GM21825 (cell line): ENCODE results near the gene CEP76.
"Not testable (repeated sequence)": the region's sequence is repeated elsewhere in the genome, so short reads cannot be mapped to it uniquely, and the experiment has no call there.

Experiments
- ATAC-seq: cut with Tn5 transposase; IDR thresholded peaks from one replicate; pipeline ENCODE4 v1.9.1; 2021; ENCODE audit warnings: mild to moderate bottlenecking, moderate library complexity; ENCODE audit not compliant: unreplicated experiment

Gene CEP76

GRCh38 chr18:12645254-12645653, 57.3 kb downstream of the CEP76 start:
- ATAC-seq: no peak

DNA sequence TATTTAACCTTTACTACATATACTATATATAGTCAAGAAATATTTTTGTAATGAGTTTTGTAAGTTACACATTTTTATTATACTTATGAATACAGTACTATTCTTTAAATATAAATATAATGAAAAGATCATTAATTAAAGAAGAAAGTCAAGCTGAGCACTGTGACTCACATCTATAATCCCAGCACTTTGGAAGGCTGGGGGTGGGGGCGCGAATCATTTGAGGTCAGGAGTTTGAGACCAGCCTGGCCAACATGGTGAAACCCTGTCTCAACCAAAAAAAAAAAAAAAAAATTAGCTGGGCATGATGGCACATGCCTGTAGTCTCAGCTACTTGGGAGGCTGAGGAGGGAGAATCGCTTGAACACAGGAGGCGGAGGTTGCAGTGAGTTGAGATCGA, 58.8 kb downstream of the CEP76 start:
- not testable (repeated sequence) for ATAC-seq

DNA sequence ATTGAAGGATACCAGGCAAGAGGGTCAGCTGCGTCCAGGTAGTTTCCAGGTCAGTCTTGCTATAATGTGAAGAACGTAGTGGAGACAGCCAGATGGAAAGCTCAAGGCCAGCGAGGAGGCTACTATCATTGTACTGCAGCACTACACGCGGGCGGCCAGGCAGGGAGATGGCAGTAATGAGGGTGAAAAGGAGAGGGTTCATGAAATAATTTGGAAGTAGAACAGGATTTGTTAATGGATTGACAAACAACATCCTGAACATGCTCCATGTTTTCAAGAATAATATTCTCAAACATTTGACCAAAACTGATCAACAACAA, 61.7 kb downstream of the CEP76 start:
- ATAC-seq: no peak

GRCh38 chr18:12639990-12640880, 62.3 kb downstream of the CEP76 start:
- ATAC-seq: no peak

DNA sequence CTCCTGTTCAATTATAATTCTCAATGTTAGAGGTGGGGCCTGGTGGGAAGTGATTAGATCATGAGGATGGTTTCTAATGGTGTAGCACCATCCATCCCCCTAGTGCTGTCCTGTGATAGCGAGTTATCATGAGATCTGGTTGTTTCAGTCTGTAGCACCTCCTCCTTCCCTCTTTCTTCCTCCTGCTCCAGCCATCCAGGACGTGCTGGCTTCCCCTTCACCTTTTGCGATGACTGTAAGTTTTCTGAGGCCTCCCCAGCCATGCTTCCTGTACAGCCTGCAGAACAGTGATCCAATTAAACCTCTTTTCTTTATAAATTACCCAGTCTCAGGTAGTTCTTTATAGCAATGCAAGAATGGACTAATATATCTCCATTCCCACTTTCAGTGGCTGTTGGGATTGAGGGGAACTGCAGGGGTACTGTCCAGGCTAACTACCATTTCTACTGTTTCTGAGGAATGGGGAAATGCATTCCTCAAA, 63.8 kb downstream of the CEP76 start:
- ATAC-seq: no peak

GRCh38 chr18:12637901-12638643, 64.5 kb downstream of the CEP76 start:
- no peak for ATAC-seq

DNA sequence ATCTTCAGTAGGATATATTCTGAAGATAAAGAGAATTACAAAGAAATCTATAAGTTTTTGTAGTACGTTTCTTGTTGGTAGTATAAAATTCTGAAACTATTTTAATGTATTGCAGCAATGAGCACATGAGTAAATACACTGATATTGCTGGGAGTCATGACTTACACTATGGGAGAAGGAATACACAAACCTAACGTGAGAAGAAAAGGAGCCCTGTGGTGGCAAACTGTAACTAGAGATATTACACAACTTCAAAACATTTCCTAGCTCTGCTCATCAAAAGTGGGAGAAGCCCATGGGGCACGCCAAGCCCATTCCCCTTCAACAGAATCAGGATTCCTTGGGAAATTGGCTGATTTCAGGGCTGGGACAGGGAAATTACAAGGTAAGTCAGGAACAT, 65.1 kb downstream of the CEP76 start:
- no peak for ATAC-seq

- no peak for ATAC-seq
Measured at GRCh38 chr18:12631831-12632477, 70.6 kb downstream of the CEP76 start.

- ATAC-seq: no peak
Measured at GRCh38 chr18:12630136-12630535, 72.4 kb downstream of the CEP76 start.

DNA sequence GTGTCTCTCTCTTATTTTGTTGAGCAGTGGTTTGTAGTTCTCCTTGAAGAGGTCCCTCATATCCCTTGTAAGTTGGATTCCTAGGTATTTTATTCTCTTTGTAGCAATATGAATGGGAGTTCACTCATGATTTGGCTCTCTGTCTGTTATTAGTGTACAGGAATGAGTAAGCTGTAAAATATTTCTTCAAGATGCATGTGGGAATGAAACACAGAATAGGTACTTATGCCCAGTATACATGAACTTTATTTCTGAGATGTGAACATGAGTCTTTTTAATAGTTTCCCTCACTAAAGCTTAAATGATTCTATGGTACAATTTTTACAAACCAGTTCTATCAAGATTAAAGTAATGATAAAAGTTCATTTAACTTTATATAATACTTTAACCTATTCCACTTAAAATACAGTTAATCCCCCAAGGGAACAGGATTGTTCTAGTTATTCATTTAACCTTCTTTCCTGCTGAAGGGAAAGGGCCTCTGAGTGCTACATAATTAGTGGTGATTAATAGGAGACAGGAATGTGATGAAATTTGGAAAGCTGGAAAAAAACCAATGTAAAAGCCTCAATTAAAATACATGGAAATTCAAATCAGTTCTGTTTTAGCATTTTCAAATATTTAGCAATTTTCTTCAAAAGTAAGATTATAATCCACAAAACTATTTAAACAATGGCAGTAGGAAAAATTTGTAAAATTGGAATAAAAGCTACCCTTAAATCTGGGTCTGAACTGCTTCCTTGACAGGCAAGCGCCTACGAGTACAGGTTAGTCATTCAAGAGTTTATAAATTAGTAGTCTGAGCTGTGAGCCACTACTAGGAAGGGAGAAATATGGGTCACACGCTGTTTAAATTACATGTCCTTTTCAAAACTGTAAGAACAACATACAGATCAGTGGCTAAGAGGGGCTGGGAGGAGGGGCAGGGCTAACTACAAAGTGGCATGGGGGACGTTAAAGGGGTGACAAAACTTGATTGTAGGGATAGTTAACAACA, 73.5 kb downstream of the CEP76 start:
- no peak for ATAC-seq

DNA sequence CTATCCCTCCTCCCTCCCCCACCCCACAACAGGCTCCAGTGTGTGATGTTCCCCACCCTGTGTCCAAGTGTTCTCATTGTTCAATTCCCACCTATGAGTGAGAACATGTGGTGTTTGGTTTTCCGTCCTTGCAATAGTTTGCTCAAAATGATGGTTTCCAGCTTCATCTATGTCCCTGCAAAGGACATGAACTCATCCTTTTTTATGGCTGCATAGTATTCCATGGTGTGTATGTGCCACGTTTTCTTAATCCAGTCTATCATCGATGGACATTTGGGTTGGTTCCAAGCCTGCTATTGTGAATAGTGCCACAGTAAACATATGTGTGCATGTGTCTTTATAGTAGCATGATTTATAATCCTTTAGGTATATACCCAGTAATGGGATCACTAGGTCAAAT, 75.3 kb downstream of the CEP76 start:
- not testable (repeated sequence) for ATAC-seq

DNA sequence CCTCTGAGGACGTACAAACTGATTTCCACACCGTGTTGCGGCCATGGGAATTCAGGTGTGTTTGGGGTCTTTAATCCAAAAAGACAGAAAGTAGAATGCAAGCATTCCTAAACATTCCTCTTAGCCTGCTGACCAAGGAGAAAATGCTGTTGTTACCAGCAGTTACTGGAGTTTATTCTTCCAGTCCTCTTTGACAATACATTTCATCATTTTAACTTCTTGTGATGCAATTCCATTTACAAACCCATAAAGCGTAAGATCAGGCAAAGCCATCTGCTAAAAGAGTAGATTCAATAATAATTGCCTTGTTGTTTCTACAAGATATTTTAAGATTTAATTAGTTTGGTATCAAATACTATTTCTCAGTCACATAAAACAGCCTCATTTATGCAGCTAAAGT, 77.3 kb downstream of the CEP76 start:
- ATAC-seq: no peak
